Measurements from ENCODE around the gene MYO15A.

The MYO15A gene

DNA sequence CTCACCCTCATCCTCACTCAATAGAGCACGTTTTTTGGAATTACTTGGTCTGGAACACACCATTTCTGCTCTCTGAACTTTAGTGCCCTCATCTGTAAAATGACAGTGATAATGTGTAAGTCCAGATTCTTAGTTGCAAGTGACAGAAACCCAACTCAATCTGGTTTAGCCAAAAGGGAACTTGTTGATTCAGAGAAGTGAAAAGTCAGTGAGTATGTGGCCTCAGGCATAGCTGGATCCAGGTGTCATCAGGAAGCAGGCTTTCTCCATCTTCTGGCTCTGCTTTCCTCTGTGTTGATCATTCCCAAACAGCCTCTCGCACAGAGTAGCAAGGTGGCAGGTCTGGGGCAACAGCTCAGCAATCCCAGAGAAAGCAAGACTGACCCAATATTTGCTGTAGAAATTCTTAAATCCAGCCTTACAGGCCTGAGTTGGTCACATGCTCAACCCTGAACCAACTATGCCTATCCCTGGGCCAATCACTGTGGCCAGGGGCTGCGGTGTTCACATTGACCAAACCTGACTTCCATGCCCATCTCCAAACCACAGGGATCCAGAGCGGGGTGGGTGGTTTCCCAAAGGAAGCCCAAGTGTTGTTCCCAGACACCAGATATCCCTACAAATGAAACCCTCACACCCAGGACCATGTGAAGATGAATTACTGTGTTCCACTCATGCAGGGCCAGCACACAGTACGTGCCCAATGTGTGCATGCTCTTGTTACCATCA lies 51.7 kb downstream of the MYO15A start:
- no peak for DNase-seq

DNA sequence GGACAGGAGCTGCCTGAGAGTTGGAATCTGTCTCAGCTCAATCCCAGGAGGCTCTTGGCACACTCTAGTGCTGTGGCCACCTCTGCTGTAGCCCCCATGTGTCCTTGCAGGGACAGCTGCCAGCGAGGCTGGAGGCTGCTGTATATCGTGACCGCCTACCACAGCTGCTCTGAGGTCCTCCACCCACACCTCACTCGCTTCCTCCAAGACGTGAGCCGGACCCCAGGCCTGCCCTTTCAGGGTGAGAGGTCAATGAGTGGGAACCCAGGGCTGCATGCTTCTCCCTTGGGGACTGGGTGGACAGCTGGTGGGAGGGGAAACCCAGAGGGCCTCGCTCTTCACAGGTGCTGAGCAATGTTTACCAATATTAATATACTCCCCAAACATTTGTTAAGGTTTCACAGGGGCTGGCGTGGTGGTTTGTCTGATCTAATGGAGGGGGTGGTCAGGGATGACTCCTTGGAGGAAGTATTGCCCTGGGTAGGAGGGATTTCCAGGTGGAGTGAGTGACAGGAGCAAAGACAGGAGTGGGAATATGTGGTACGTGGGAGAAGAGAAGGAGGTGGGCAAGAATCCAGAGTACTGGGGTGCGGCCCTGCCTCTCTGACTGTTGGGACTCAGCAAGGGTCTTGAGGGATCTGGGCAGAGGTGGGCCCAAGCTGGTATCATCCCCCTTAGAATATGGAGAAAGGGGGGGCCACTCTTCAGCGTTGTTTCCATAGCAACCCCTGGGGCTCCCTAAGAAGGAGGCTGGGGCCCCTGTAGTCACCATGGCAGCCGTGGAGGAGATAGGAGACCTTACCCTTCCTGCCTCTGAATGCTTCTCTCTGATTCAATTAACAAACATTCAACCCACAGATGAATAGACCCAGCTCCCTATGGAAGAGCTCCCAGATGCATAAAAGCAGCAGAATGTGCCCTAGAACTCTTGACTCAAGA lies 52.9 kb downstream of the MYO15A start:
- no peak for DNase-seq

DNA sequence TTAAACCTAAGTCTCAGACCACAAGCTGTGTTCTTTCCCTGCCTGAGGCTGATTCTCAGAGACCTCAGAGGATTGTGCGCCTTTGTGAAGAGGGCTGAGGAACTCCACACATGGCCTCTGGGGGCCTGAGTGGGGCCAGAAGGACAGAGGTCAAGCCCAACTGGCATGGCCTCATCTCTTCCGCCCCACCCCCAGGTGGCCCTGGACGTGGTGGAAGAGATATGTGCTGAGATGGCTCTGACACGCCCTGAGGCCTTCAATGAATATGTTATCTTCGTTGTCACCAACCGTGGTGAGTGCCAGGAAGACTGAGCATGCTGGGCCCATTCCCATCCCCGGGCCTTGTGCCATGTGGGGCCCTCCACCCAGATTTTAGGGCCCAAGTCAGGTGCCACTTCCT lies 55.0 kb downstream of the MYO15A start:
- no peak for DNase-seq

DNA sequence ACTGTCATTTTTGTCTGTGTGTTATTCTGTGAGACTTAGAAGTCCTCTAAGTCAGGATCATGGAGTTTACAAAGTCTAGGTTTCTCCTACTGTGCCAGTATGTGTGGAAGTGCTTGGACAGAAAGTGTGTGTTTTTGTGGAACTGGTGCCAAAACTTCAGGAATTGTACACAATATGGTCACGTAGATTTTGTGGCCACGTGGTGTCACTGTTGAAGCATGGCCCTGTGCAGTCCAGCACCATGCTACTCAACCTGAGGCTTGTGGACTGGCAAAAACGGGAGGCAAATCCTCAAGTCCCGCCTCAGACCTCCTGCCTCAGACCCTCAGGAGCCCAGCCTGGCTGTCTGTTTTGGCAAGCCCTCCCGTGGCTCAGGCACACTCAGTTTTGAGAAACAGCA lies 58.3 kb downstream of the MYO15A start:
- peak; percentile 2 for DNase-seq

DNA sequence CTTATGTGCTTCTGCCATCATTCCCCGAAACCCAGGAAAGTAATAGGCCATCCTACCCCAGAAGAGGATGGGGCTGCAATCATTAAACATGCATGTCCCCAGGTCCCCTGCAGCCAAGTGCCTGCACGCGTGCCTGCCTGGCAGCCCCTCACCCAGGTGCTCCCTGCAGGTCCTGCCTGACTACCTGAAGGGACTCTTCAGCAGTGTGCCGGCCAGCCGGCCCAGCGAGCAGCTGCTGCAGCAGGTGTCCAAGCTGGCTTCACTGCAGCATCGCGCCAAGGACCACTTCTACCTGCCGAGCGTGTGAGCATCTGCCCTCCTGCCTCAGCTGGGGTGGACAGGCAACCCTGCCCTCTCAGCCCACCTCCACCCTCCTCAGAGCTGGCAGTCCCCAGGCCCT lies 58.9 kb downstream of the MYO15A start:
- no peak for DNase-seq

DNA sequence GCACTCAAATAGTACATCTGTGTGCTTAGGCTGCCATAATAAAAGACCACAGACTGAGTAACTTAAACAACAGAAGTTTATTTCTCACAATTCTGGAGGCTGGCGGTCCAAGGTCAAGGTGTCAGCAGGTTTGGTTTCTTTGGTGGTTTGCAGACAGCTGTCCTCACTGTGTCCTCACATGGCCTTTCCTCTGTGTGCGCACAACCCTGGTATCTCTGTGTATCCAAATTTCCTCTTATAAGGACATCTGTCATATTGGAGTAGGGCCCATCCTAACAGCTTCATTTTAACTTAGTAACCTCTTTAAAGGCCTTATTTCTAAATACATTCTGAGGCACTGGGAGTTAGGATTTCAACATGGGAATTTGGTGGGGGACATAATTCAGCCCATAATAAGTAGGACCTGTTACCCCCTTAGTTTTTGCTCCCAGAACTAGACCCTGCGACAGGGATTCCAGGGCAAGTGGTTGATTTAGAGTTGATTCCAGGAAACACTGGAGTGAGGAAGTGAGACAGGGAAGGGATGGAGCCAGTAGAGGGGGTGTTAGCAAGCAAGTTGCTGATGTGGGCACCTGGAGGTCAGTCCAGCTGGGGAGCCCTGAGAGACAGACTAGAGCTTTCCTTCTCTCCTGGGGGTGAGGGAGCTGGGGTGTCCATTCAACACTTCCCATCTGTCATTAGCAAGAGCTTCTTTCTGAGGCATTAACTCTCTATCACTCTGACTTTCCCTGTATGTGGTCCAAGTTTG lies 64.1 kb downstream of the MYO15A start:
- no peak for DNase-seq

DNA sequence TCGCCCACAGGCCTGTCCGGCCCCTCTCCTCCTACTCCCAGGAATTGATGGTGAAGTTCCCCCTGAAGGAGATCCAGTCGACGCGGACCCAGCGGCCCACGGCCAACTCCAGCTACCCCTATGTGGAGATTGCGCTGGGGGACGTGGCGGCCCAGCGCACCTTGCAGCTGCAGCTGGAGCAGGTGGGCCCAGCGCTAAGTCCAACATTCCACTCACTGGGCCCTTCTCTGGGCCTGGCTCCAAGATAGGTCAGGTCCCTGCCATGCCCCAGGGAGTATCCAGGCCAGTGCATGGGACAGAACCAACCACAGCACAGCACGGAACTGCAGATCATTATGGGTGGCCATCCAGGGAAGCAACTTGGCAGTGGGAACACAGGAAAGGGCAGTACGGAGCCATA lies 65.2 kb downstream of the MYO15A start:
- DNase-seq = no peak

DNA sequence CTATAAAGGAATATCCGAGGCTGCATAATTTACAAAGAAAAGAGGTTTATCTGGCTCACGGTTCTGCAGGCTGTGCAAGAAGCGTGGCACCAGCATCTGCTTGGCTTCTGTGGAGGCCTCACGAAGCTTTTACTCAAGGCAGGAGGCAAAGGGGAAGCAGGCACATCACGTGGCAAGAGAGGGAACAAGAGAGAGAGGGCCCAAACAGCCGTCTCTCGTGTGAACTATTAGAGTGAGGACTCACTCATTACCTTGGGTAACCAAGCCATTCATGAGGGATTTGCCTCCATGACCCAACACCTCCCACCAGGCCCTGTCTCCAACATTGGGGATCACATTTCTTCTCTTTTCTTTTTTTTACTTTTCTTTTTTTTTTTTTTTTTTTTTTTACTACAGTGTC lies 67.6 kb downstream of the MYO15A start:
- DNase-seq = no peak

DNA sequence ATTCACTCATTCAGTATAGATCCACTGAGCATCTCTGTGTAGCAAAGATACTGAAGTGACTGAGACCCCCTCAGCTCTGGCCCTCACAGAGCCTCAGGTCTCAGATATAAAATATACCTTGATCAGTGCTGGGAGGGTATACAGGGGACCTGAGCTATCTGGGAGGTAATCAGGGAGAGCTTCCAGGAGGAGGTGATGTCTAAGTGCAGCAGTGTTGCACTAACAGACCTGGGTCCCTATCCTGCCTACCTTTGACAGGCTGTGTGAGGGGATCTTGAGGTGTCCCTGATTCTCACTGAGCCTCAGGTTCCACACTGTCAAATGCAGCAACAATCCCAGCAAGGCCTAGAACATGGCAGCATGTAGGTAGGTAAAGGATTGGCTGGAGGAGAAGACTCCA lies 68.6 kb downstream of the MYO15A start:
- DNase-seq = no peak

DNA sequence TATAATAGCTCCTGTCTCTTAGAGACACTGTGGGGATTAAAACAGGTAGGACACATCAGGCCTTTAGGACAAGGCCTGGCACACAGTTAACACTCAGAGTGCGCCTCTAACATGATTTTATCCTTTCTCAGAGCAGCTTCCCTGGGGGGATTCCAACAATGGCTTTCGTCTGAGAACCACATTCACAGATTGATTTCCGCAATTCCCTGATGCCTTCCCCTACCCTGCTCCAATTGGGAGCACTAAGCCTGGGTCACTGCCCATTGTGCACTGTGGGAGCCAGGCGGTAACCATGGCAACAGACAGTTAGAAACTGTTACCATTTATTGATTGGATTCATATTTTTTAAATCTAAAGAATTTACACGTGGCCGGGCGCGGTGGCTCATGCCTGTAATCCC lies 69.2 kb downstream of the MYO15A start:
- DNase-seq = no peak

DNA sequence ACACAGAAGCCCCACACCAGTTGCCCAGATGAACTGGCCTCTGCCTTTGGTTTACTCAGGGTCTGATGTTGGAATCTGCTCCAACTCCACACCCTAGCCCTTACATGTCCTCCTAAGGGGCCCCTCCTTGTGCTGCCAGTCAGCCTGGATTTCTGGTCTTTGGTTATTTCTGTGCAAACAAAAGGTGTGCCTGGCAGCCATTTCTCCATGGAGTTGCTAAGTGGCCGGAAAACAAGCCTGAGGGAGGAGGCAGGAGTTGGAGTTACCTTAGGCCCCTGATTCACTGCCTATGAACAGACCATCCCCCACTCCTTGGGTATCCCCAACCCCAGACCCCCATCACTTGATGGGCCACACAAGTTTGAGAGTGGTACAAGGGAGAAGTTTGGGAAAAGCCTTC lies 70.6 kb downstream of the MYO15A start:
- no peak for DNase-seq

DNA sequence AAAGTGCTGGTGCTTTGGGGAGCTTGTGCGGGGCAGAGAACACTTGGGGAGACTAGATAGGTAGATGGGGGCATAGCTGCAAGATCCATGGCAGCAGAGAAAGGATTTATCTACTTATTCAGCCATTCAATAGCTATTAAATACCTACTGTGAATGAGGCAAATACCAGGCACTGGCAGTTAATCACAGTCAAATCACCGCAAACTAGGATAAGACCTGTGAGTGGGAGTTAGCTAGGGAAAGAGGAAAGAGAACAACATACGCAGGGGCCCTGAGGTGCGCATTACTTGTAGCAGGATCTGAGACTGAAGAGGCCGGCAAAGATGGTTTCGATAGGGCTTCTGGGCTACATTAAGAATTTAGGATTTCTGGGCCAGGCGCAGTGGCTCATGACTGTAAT lies 71.2 kb downstream of the MYO15A start:
- DNase-seq = no peak

DNA sequence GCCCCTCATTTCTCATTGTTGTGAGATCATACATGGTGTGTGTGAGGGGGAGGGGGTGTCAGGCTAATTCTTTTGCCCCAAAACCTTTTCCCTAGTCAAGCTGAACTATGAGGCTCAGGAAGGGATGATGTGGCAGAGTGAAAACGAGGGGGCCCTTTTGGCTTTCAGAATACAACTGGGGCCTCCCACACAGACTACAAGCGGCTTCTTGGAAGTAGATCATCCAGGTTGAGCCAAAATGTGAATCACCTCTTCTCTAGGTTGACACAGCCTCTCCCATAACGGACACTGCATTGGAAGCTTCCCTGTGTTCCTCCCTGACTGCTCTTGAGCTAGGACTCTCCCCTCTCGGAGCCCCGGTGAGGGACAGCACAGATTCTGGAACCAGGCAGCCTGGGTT lies 72.8 kb downstream of the MYO15A start:
- no peak for DNase-seq

DNA sequence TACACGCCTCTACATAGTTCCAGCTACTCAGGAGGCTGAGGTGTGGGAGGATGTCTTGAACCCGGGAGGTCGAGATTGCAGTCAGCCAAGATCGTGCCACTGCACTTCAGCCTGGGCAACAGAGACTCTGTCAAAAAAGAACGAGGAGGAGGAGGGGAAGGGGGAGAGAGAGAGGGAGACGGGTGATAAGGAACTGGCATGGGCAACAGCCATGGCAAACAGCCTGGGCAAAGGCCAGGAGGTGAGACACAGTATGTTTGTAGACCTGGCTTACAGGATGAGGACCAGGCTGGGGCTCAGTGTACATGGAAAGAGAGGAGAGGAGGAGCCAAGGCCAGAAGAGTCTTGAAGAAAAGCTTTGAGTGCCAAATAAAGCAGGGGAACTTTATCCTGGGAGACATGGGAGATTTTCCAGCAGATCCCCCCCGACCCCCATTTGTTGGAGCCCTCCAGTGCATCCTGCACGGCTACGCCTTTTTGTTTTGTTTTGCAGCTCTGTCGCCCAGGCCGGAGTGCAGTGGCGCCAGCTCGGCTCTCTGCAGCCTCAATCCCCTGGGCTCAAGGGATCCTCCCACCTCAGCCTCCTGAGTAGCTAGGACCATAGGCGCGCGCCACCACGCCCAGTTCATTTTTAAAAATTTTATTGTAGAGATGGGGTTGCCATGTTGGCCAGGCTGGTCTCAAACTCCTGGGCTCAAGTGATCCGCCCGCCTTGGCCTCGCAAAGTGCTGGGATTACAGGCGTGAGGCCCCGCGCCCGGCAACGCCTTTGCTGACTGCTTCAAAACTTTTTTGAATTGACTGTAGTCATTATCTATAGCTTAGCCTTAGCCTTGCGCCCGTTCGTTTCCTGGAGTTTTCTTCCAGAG lies 73.8 kb downstream of the MYO15A start:
- DNase-seq = peak; percentile 4

DNA sequence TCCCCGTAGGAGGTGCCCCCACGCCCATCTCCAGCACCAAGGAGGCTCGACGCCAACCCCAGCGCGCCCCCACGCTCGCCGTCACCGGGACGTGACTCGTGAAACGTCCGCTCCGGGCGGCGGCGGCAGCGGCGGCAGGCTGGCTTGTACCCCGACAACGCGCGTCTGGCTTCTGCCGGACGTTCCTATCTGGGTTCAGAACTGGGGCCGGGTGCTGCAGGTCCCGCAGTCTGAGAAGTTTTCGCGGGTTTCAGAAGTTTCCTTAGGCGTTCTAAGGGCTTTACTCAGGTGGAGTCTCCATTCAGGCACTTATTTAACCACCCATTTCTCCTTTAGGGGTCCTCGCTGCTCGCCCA lies 74.4 kb downstream of the MYO15A start:
- peak; percentile 19 for DNase-seq

DNA sequence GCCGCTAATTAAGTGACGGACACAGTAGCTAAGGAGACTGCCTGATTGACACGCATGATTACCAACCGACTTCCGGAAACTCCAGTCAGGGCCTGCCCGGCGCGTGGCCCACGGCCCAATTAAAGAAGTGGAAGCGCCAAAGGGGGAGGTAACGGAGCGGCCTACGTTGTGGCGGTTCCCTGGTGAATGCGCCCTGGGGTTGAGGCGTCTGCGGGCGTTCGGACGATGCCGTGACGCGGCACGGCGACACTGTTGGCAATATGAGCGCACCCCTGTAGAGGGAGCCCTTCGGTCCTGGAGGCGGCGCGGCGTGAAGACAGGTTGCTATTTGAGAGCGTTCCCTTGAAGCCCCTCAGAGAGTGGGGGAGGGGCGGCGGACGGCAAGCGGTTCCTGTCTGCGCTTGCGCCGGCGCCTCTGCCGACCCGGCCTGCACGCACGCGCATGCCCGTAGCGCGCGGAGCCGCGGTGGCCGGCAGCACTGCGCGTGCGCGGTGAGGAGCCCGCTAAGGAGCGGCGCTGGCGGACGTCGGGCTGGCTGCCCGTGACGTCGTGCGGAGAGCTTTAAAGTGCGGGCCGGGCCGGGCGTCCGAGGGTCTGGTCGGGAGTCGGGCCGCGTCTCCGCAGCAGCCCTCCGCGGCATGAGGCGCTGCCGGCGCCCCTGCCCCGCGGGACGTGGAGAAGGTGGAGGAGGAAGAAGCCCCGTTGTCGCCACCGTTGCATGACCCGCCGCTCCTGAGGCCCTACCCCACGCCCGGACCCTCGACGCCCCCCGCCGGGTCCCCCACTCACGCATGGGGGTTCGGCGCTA lies 75.0 kb downstream of the MYO15A start, which contains the start of gene ALKBH5:
TSS of gene ALKBH5 (plus strand) at position 495 of the 809 bp plus-strand sequence. CDS start 416 bp downstream, outside the sequence.
- peak; percentile 90 for DNase-seq

DNA sequence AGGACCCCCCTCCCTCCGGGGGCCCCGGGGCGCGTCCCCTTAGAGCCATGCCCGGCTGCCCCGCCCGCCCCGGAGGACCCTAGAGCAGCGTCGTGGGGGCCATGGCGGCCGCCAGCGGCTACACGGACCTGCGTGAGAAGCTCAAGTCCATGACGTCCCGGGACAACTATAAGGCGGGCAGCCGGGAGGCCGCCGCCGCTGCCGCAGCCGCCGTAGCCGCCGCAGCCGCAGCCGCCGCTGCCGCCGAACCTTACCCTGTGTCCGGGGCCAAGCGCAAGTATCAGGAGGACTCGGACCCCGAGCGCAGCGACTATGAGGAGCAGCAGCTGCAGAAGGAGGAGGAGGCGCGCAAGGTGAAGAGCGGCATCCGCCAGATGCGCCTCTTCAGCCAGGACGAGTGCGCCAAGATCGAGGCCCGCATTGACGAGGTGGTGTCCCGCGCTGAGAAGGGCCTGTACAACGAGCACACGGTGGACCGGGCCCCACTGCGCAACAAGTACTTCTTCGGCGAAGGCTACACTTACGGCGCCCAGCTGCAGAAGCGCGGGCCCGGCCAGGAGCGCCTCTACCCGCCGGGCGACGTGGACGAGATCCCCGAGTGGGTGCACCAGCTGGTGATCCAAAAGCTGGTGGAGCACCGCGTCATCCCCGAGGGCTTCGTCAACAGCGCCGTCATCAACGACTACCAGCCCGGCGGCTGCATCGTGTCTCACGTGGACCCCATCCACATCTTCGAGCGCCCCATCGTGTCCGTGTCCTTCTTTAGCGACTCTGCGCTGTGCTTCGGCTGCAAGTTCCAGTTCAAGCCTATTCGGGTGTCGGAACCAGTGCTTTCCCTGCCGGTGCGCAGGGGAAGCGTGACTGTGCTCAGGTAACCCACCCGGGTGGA lies 75.8 kb downstream of the MYO15A start:
- peak; percentile 2 for DNase-seq

DNA sequence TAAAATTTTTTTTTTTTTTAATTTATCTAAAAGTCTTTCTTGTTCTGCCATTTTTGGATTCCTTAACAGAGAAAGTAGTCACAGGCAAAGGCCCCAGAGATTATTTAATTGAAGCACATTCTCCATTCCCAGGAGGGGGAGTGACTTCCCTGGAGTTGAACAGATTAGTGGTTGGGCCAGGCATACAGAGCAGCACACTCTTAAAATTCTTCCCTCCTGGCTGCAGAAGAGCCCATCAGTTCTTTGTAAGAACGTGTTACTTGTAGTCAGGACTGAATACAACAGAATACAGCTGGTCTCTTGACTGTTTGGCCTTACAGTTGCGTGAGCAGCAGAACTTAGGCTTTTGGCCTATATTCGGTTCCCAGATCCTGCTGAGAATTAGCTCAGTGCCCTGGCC lies 76.8 kb downstream of the MYO15A start:
- DNase-seq = no peak

DNA sequence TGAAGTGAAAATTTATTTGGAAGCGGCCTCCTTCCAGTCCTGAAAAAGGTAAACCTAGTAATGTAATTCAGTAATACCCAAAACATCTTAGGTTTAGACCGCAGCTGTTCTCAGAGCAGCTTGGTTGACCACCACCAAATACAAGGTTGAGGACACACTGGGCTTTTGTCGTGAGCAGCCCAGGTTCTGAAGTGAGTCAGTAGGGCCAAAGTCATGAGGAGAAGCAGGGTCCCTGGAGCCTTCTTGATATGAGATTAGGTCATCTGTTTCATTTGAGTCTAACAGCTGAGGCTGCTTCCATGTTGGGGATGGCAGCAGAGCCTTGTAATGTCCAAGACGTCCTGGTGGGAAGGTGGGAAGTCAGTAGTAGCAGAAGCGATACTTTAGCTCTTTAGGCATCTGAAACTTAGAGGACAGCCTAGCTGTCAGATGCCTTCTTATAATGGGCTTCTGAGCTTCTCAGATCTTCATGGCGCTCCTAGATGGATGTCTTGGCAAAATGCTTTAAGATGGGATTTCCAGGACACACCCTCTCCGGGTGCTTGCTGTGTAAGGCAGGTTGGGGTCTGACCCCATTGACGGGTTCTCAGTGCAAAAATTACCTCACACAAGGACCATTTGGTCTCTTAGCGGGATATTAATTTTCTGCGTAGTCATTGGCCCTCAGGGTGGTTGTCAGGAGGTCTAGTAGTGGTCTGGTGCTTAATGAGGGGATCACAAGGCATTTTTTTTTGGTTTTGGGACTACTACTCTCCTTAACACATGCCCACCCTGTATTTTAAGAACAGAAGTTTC lies 77.5 kb downstream of the MYO15A start:
- no peak for DNase-seq

DNA sequence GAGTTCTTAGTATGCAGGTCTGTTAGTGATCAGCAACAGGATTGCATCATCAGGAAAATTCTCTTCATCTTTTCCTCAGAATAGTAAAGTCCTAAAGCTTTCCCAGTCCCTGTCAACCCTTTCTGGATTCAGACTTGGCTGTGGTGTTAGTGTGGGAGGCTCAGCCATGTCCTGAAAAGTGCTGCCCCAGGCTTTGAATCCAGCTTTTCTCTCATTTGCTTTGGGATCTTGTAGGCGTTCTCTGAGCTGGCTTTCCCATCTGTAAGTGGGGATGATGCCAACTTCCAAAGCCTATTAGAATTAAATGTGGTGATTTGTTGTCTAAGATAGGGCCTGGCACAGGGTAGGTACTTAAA lies 78.0 kb downstream of the MYO15A start:
- no peak for DNase-seq
